Heart right ventricle (tissue), 16 donors: ENCODE results near the gene RPE. TPM values are rescaled to one million over a fixed set of nuclear protein-coding genes. Genes with fewer than 3 reads are reported as not detected.

Experiments
- ATAC-seq, 8 donors: fragments of 200-7000 bp; cut with Tn5 transposase; one replicate each; pipeline ENCODE4 v1.9.1; 2020; ENCODE audit warnings: mild to moderate bottlenecking in 8 of 8, moderate library complexity in 8 of 8, moderate number of reproducible peaks in 1 of 8
- DNase-seq, 2 donors: peaks; one replicate each; pipeline ENCODE4 v3.0.0-alpha.2; 2020
- H3K27ac ChIP-seq, 10 donors: fragments of 200-600 bp; sonication (generic) in 2 of 10; one replicate each; pipeline versions ENCODE4 v1.5.0 to v1.8.0; 2020 to 2022; ENCODE audit warnings: mild to moderate bottlenecking in 3 of 10
- H3K27me3 ChIP-seq, 7 donors: fragments of 200-600 bp; one replicate each; pipeline ENCODE4 v1.8.0; 2021 to 2022; ENCODE audit warnings: mild to moderate bottlenecking in 2 of 7
- H3K36me3 ChIP-seq, 9 donors: fragments of 200-600 bp; sonication (generic) in 1 of 9; one replicate each; pipeline versions ENCODE4 v1.5.0 to v1.8.0; 2020 to 2022; ENCODE audit warnings: mild to moderate bottlenecking in 2 of 9
- H3K4me1 ChIP-seq, 9 donors: fragments of 200-600 bp; sonication (generic) in 1 of 9; one replicate each; pipeline versions ENCODE4 v1.5.0 to v1.8.0; 2020 to 2022; ENCODE audit warnings: mild to moderate bottlenecking in 4 of 9
- H3K4me3 ChIP-seq, 10 donors: fragments of 200-600 bp; sonication (generic) in 2 of 10; one replicate each; pipeline versions ENCODE4 v1.5.0 to v1.8.0; 2020 to 2022; ENCODE audit warnings: mild to moderate bottlenecking in 7 of 10, moderate library complexity in 2 of 10
- H3K9me3 ChIP-seq, 11 donors: fragments of 200-600 bp in 10 of 11; sonication (generic) in 2 of 11; one replicate each; pipeline versions ENCODE4 v1.5.0 to v1.8.0; 2013 to 2022; ENCODE audit warnings: mild to moderate bottlenecking in 2 of 11, control low read depth in 1 of 11, moderate library complexity in 1 of 11
- WGBS, 2 donors: extraction: QIAGEN DNeasy Blood & Tissue Kit; methylation state at CpG; one replicate each; pipeline ENCODE4 v1.1.7; 2013; ENCODE audit warnings: inconsistent platforms in 1 of 2; 5-methylcytosine and 5-hydroxymethylcytosine counted together
- intact Hi-C, 10 donors: fragments of 100-400 bp; cut with DNase I; formaldehyde crosslinking; loops; one replicate each; pipeline versions ENCODE4 v1.11.1 to v1.14.2; 2022
- polyA plus RNA-seq, 2 donors: library from polyadenylated mRNA; stranded (reverse); fragments of 200-250 nt; gene quantifications; one replicate each; pipeline ENCODE4 v1.2.3, GENCODE V29; 2013
- total RNA-seq, 10 donors: library from RNA; stranded (reverse); fragmentation: NEBNext Ultra II Directional in 3 of 10; extraction: Animal tissue kit (Norgen Biotek cat#: 25700) in 3 of 10; gene quantifications; one replicate each; pipeline versions ENCODE4 v1.2.1 to v1.2.4, GENCODE V29; 2021 to 2023
- TF ChIP-seq, protein P1 (sequence below), 9 donors: fragments of 200-600 bp; sonication (generic) in 2 of 9; IDR thresholded peaks; one replicate each; pipeline versions ENCODE4 v1.5.0 to v1.8.0; 2021 to 2022; ENCODE audit warnings: antibody characterized with exemption in 9 of 9, mild to moderate bottlenecking in 5 of 9, moderate library complexity in 1 of 9
- donor health status: Arrhythmogenic right ventricular cardiomyopathy.
- donor health status: ischemic (EF 13 %, LVEDD 7.1; RV severe dilation, severe dysfunction).
- donor health status: healthy with polysubstance abuse.
- donor health status: DM: no; HTN: yes; CAD: no.
- donor health status: DM: no; HTN: no; CAD: no.
- donor health status: ischemic (EF 25% LVEDD 6.9; RV normal size, moderate dysfunction).
- donor health status: ischemic (EF 25% LVEDD 5.7; RV mildly dilated, moderate dysfunction).
- donor health status: healthy.
- donor health status: DM: yes; HTN: yes; CAD: no.
- donor health status: Ischemic cardiomyopathy.
- donor health status: ischemic (EF 35%, LVEDD 5.7; RV mildly dilated, moderate dysfunction).
- donor health status: nonischemic (EF 11% LVEDD 7.7; RV severe dilation, severe dysfunction).
- donor health status: DM: yes; HTN: yes; CAD: no.
- donor health status: PGD.
- donor health status: ischemic (EF 29% LVEDD 5.4; RV normal size, mild dysfunction).
- donor health status: nonischemic (EF 23%, LVEDD 6.1; RV moderate dilation, normal function).

Gene RPE
- total and polyA plus RNA-seq, 12 donors, result 8.0 to 25.6 (median 14.7) TPM

DNA sequence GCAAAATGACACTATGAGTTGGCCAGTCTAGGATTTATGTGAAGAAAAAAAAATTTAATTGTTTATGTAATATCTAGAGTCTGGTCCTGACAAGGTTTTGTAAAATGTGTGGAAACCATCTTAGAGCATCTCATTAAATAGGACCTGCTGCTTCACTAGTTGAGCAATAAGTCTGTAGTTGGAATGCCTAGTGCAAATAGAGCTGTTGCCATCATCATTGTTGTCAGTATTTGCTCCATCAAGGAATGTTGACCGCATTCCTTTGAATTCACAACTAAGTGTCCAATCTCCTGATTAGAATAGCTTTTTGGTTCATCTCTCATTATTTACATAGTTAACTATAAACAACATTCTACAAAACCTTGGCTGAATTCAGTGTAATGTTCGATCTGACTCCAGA lies 32.2 kb upstream of the RPE start:
- Histone ChIP-seq H3K27ac (no peak overlapping the region), H3K27me3 (peaks cover 0 to 15% (median 3%) of the 10 kb centered on the region in 7 donors), H3K4me1 (no peaks in the 10 kb centered on the region), H3K36me3 (no peaks in the 10 kb centered on the region), H3K4me3 (no peak overlapping the region), H3K9me3 (no peaks in the 10 kb centered on the region)
- WGBS, 2 donors, result 90 to 91% methylated on average over 2 of the region's 2 CpGs
- TF ChIP-seq, protein P1, sequence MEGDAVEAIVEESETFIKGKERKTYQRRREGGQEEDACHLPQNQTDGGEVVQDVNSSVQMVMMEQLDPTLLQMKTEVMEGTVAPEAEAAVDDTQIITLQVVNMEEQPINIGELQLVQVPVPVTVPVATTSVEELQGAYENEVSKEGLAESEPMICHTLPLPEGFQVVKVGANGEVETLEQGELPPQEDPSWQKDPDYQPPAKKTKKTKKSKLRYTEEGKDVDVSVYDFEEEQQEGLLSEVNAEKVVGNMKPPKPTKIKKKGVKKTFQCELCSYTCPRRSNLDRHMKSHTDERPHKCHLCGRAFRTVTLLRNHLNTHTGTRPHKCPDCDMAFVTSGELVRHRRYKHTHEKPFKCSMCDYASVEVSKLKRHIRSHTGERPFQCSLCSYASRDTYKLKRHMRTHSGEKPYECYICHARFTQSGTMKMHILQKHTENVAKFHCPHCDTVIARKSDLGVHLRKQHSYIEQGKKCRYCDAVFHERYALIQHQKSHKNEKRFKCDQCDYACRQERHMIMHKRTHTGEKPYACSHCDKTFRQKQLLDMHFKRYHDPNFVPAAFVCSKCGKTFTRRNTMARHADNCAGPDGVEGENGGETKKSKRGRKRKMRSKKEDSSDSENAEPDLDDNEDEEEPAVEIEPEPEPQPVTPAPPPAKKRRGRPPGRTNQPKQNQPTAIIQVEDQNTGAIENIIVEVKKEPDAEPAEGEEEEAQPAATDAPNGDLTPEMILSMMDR (IDR thresholded peaks at IDR 0.05), result no peak
- no peak for DNase-seq
- intact Hi-C loops, result loop anchor here in 1 of 10 donors (10.0 kb wide), 1 partner anchor 425 kb away; no protein-coding TSS in a partner anchor
- ATAC-seq, result no peak

DNA sequence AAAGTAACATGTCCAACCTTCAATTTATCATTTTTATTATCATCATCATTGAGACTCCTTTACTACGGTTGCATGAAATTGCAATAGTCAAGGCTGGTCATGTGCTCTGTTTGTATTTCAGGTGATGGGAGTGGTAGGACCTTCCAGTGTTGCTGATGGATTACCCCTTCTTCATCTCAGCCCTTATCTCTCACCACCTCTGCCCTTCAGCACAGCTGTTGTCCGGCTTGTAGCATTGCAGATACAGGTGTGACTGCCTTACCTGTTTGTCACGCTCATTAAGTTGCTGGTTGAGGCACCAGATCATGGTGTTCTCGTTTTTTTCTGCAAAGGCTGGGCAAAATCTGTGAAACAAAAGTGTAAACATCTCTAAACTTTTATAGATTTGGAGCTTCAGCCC lies 31.7 kb upstream of the RPE start:
- intact Hi-C loops, result loop anchor here in 1 of 10 donors (10.0 kb wide), 1 partner anchor 424 kb away; no protein-coding TSS in a partner anchor
- Histone ChIP-seq H3K27ac (no peak overlapping the region), H3K4me3 (no peak overlapping the region), H3K27me3 (peaks cover 0 to 15% (median 3%) of the 10 kb centered on the region in 7 donors), H3K9me3 (no peaks in the 10 kb centered on the region), H3K36me3 (no peaks in the 10 kb centered on the region), H3K4me1 (no peaks in the 10 kb centered on the region)
- TF ChIP-seq, protein P1 (IDR thresholded peaks at IDR 0.05), result no peak
- 76 to 77% methylated on average over 4 of the region's 4 CpGs for whole genome bisulfite sequencing, 2 donors
- ATAC-seq (no peak), DNase-seq (no peak)

DNA sequence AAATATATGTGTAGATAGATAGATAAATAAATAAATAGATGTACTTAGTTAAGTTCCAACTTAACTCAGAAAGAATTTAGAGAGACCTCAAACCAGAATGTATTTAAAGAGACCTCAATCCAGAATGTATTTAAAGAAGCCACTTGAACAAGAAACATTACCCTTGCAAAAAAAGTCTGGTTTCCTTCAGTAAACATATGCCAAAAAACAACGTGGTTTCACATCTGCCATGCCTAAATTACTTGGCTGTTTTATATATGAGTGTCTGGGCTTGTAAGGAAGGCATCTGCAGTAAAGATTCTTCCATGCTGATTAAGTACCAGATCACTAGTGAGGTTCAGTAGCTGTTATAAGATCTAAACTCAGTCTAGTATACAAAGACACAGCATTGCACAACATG lies 29.1 kb upstream of the RPE start:
- H3K36me3 ChIP-seq, result no peaks in the 10 kb centered on the region
- no peak for DNase-seq
- no peak overlapping the region for H3K4me3 ChIP-seq
- intact Hi-C loops, result loop anchor here in 1 of 10 donors (10.0 kb wide), 1 partner anchor 421 kb away; no protein-coding TSS in a partner anchor
- no peaks in the 10 kb centered on the region for H3K4me1 ChIP-seq
- peaks cover 0 to 12% (median 3%) of the 10 kb centered on the region in 7 donors for H3K27me3 ChIP-seq
- no peaks in the 10 kb centered on the region for H3K9me3 ChIP-seq
- no peak for ATAC-seq
- WGBS, 2 donors, result 34 to 37% methylated on average over 1 of the region's 1 CpG
- H3K27ac ChIP-seq, result no peak overlapping the region
- TF ChIP-seq, protein P1 (IDR thresholded peaks at IDR 0.05), result no peak

DNA sequence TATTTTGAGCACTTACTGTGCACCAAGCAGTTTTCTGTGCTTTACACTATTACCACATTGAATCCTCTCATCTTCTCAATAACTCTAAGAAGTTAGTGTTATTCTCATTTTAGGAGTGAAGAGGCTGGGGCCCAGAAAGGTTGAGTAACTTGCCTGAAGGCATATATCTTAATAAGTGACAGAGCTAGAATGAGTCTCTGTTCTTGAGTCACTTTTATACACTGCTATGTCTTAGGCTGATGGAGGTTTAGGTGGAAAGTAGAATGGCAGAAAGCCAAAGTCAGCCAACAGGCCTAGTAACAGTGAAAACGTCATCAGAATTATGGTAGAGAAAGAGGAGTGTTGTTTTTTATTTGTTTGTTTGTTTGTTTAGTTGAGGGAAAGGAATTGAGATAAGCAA lies 27.9 kb upstream of the RPE start:
- Histone ChIP-seq H3K4me3 (no peak overlapping the region), H3K27ac (no peak overlapping the region), H3K36me3 (no peaks in the 10 kb centered on the region), H3K9me3 (no peaks in the 10 kb centered on the region), H3K27me3 (peaks cover 0 to 11% (median 3%) of the 10 kb centered on the region in 7 donors), H3K4me1 (no peaks in the 10 kb centered on the region)
- TF ChIP-seq, protein P1 (IDR thresholded peaks at IDR 0.05), result no peak
- intact Hi-C loops, result loop anchor here in 1 of 10 donors (10.0 kb wide), 1 partner anchor 420 kb away; no protein-coding TSS in a partner anchor
- no peak for DNase-seq
- ATAC-seq, result no peak
- 48 to 59% methylated on average over 1 of the region's 1 CpG for whole genome bisulfite sequencing, 2 donors
